GM23338 (cell line): ENCODE measurements around the gene GPR42. TPM values are rescaled to one million over a fixed set of nuclear protein-coding genes. Genes with fewer than 3 reads are reported as not detected.
"Not testable (repeated sequence)": the region's sequence is repeated elsewhere in the genome, so short reads cannot be mapped to it uniquely, and the experiment has no call there.

Experiments
- ATAC-seq: fragments of 200-7000 bp; cut with Tn5 transposase; 3 replicates; pipeline ENCODE4 v1.9.1; 2020
- DNase-seq: peaks from one replicate; pipeline ENCODE4 v3.0.0-alpha.2; 2015; ENCODE audit warnings: low spot score
- H2AFZ ChIP-seq: fragments of 200-600 bp; sonication (generic); 2 replicates; pipeline ENCODE4 v1.8.0; 2016; ENCODE audit warnings: antibody characterized with exemption, mild to moderate bottlenecking, moderate library complexity
- H3F3A ChIP-seq: fragments of 200-600 bp; sonication (generic); replicated peaks from 2 replicates; pipeline ENCODE4 v1.8.0; 2017; ENCODE audit warnings: antibody characterized with exemption, mixed run types, low read depth
- H3K27ac ChIP-seq: fragments of 200-600 bp; sonication (generic); 2 replicates; pipeline ENCODE4 v1.6.1; 2016; ENCODE audit warnings: low read depth
- H3K27me3 ChIP-seq: fragments of 200-600 bp; sonication (generic); 2 replicates; pipeline ENCODE4 v1.8.0; 2016; ENCODE audit warnings: mild to moderate bottlenecking, mixed run types, moderate library complexity; ENCODE audit not compliant: insufficient read depth
- H3K36me3 ChIP-seq: fragments of 200-600 bp; sonication (generic); 2 replicates; pipeline ENCODE4 v1.8.0; 2016; ENCODE audit warnings: mild to moderate bottlenecking; ENCODE audit not compliant: insufficient read depth
- H3K4me1 ChIP-seq: fragments of 200-600 bp; sonication (generic); 2 replicates; pipeline ENCODE4 v1.8.0; 2016; ENCODE audit warnings: mild to moderate bottlenecking, moderate library complexity; ENCODE audit not compliant: insufficient read depth
- H3K4me2 ChIP-seq: fragments of 200-600 bp; sonication (generic); 2 replicates; pipeline ENCODE4 v1.7.1; 2017; ENCODE audit warnings: mixed run types
- H3K4me3 ChIP-seq: fragments of 200-600 bp; sonication (generic); 2 replicates; pipeline ENCODE4 v1.6.1; 2016; ENCODE audit warnings: mixed run types
- H3K79me2 ChIP-seq: fragments of 200-600 bp; sonication (generic); replicated peaks from 2 replicates; pipeline ENCODE4 v1.8.0; 2017; ENCODE audit warnings: mild to moderate bottlenecking; ENCODE audit not compliant: insufficient read depth
- H3K9me2 ChIP-seq: fragments of 200-600 bp; sonication (generic); 2 replicates; pipeline ENCODE4 v1.8.0; 2017; ENCODE audit not compliant: insufficient read depth
- H4K20me1 ChIP-seq: fragments of 200-600 bp; sonication (generic); replicated peaks from 2 replicates; pipeline ENCODE4 v1.8.0; 2017; ENCODE audit warnings: mild to moderate bottlenecking; ENCODE audit not compliant: insufficient read depth
- H3K27ac Mint-ChIP-seq: 2 replicates; pipeline ENCODE4 v1.8.0; 2020; ENCODE audit warnings: inconsistent platforms, mild to moderate bottlenecking, moderate library complexity, mixed read lengths
- H3K27me3 Mint-ChIP-seq: 3 replicates; pipeline ENCODE4 v1.8.0; 2022; ENCODE audit warnings: low read depth, mild to moderate bottlenecking, moderate library complexity, mixed read lengths, inconsistent platforms; ENCODE audit not compliant: insufficient read depth, poor library complexity
- H3K36me3 Mint-ChIP-seq: 3 replicates; pipeline ENCODE4 v1.8.0; 2021; ENCODE audit warnings: low read depth, mild to moderate bottlenecking, inconsistent platforms, moderate library complexity, mixed read lengths
- H3K4me1 Mint-ChIP-seq: 3 replicates; pipeline ENCODE4 v1.8.0; 2020; ENCODE audit warnings: mild to moderate bottlenecking, inconsistent platforms, mixed read lengths
- H3K4me3 Mint-ChIP-seq: 3 replicates; pipeline ENCODE4 v1.8.0; 2021; ENCODE audit warnings: moderate library complexity, mild to moderate bottlenecking, inconsistent platforms, mixed read lengths
- H3K9me3 Mint-ChIP-seq: 3 replicates; pipeline ENCODE4 v1.8.0; 2020; ENCODE audit warnings: moderate library complexity, mild to moderate bottlenecking, inconsistent platforms, mixed read lengths
- NANOG ChIP-seq: IDR thresholded peaks from 2 replicates; pipeline ENCODE4 v1.6.1; 2016; ENCODE audit warnings: antibody characterized with exemption, borderline replicate concordance
- STAT1 ChIP-seq: IDR thresholded peaks from one replicate; pipeline ENCODE4 v1.6.1; 2016; ENCODE audit warnings: antibody characterized with exemption; ENCODE audit not compliant: unreplicated experiment
- ZNF331 ChIP-seq: fragments of 250-450 bp; sonication (Bioruptor Pico); IDR thresholded peaks from 2 replicates; pipeline ENCODE4 v1.5.0; 2020; ENCODE audit warnings: low read depth, mild to moderate bottlenecking, moderate library complexity
- ZNF462 ChIP-seq: fragments of 250-450 bp; sonication (Bioruptor Pico); IDR thresholded peaks from 2 replicates; pipeline ENCODE4 v1.5.0; 2020; ENCODE audit warnings: mild to moderate bottlenecking, moderate library complexity
- polyA plus RNA-seq: library from polyadenylated mRNA; unstranded; fragments of >200 nt; fragmentation: Nextera tagmentation; extraction: Ambion mirVana; gene quantifications from 2 replicates; pipeline ENCODE4 v1.2.1, GENCODE V29; 2016
- total RNA-seq: library from RNA; depleted of rRNA; stranded (reverse); fragments of >200 nt; shearing (Covaris generic); gene quantifications from 2 replicates; pipeline ENCODE4 v1.2.3, GENCODE V29; 2014
- TF ChIP-seq, protein P1 (sequence below): IDR thresholded peaks from 2 replicates; pipeline ENCODE4 v1.6.1; 2016; ENCODE audit warnings: antibody characterized with exemption

Gene GPR42
- total and polyA plus RNA-seq, 2 experiments from 2014 or later, result not detected

- TF ChIP-seq ZNF462 (CRISPR knock-in tag) (no peak), ZNF331 (CRISPR knock-in tag) (no peak), STAT1 (no peak), NANOG (no peak)
- TF ChIP-seq, protein P1, sequence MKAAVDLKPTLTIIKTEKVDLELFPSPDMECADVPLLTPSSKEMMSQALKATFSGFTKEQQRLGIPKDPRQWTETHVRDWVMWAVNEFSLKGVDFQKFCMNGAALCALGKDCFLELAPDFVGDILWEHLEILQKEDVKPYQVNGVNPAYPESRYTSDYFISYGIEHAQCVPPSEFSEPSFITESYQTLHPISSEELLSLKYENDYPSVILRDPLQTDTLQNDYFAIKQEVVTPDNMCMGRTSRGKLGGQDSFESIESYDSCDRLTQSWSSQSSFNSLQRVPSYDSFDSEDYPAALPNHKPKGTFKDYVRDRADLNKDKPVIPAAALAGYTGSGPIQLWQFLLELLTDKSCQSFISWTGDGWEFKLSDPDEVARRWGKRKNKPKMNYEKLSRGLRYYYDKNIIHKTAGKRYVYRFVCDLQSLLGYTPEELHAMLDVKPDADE, result no peak
These were observed 2.6 kb downstream of the GPR42 start (continued) for GRCh38 chr19:35373492-35373891.

- H3K36me3 ChIP-seq, H3F3A ChIP-seq, H3K4me3 ChIP-seq, ATAC-seq, H3K4me1 Mint-ChIP-seq, H4K20me1 ChIP-seq, H2AFZ ChIP-seq, H3K4me1 ChIP-seq, H3K4me2 ChIP-seq, H3K27ac Mint-ChIP-seq, H3K27ac ChIP-seq, H3K36me3 Mint-ChIP-seq, H3K79me2 ChIP-seq, H3K9me2 ChIP-seq, H3K27me3 ChIP-seq, H3K4me3 Mint-ChIP-seq, DNase-seq: not testable (repeated sequence)
- H3K9me3 Mint-ChIP-seq, result peaks cover 17% of the 10 kb centered on the region; the same call in 2 of the 3 replicates
- peaks cover 12% of the 10 kb centered on the region for H3K27me3 Mint-ChIP-seq
These were observed 3.2 kb downstream of the GPR42 start for GRCh38 chr19:35374031-35374430.
